Transverse colon (tissue), 4 donors: Measurements from ENCODE around the gene MANBA.

Experiments used
- CTCF ChIP-seq, 5 experiments: fragments of 200-600 bp in 3 of 5; fragments of 450-650 bp in 2 of 5; sonication (generic) in 3 of 5; IDR thresholded peaks; 1 replicate in 2 of 5; 2 replicates in 3 of 5; pipeline ENCODE4 v1.5.1; 2016 to 2017; ENCODE audit warnings: antibody characterized with exemption in 5 of 5, inconsistent platforms in 3 of 5, mild to moderate bottlenecking in 2 of 5, moderate library complexity in 1 of 5
- POLR2A ChIP-seq: fragments of 450-650 bp; IDR thresholded peaks from one replicate; pipeline ENCODE4 v1.6.1; 2016; ENCODE audit warnings: antibody characterized with exemption, mild to moderate bottlenecking, moderate library complexity
- POLR2AphosphoS5 ChIP-seq, 3 donors: sonication (generic); formaldehyde crosslinking; IDR thresholded peaks; one replicate each; pipeline ENCODE4 v1.6.1; 2016; ENCODE audit warnings: antibody characterized with exemption in 3 of 3

- TF ChIP-seq CTCF (IDR thresholded peaks at IDR 0.05) (no peak), POLR2A (no peak), POLR2AphosphoS5 (IDR thresholded peaks at IDR 0.05) (no peak)
These were observed 131.1 kb downstream of the MANBA start for GRCh38 chr4:102629673-102630072.
